Skeletal muscle tissue (tissue), 4 donors: ENCODE data around the gene COPS7A. TPM values are rescaled to one million over a fixed set of nuclear protein-coding genes. Genes with fewer than 3 reads are reported as not detected.

Source experiments
- H3K27ac ChIP-seq: one replicate; pipeline ENCODE4 v1.7.0; 2013; ENCODE audit warnings: mild to moderate bottlenecking, low read depth, low read length, inconsistent platforms
- H3K27me3 ChIP-seq, 3 donors: one replicate each; pipeline ENCODE4 v1.7.0; 2013; ENCODE audit warnings: low read length in 3 of 3; ENCODE audit not compliant: control insufficient read depth in 3 of 3, insufficient read depth in 3 of 3
- H3K36me3 ChIP-seq, 3 donors: one replicate each; pipeline ENCODE4 v1.7.0; 2013; ENCODE audit warnings: low read length in 3 of 3; ENCODE audit not compliant: control insufficient read depth in 3 of 3, insufficient read depth in 3 of 3
- H3K4me1 ChIP-seq, 3 donors: one replicate each; pipeline ENCODE4 v1.7.0; 2013; ENCODE audit warnings: low read length in 3 of 3, mild to moderate bottlenecking in 3 of 3; ENCODE audit not compliant: control insufficient read depth in 3 of 3, insufficient read depth in 3 of 3
- H3K4me3 ChIP-seq, 3 donors: one replicate each; pipeline ENCODE4 v1.7.0; 2013; ENCODE audit warnings: low read length in 3 of 3
- H3K9ac ChIP-seq, 3 donors: one replicate each; pipeline ENCODE4 v1.7.0; 2013; ENCODE audit warnings: low read length in 3 of 3, mild to moderate bottlenecking in 3 of 3, moderate library complexity in 2 of 3, low read depth in 1 of 3
- H3K9me3 ChIP-seq, 3 donors: one replicate each; pipeline ENCODE4 v1.7.0; 2013; ENCODE audit warnings: low read length in 3 of 3; ENCODE audit not compliant: control insufficient read depth in 3 of 3
- total RNA-seq: library from RNA; depleted of rRNA; stranded (reverse); fragments of >200 nt; gene quantifications from one replicate; pipeline ENCODE4 v1.2.3, GENCODE V29; 2014
- donor health status: Osteomylitis.

COPS7A gene
- total RNA-seq, 1 donor from 2014 or later: 30.8 TPM

GRCh38 chr12:6768437-6768914 is 44.6 kb downstream of the COPS7A start:
- Histone ChIP-seq H3K9me3 (no peaks in the 10 kb centered on the region), H3K9ac (peak overlapping the region; percentile 57 to 77 (median 68)), H3K36me3 (peaks cover 0 to 7% (median 2%) of the 10 kb centered on the region in 3 donors), H3K27ac (peak overlapping the region; percentile 69), H3K27me3 (peaks cover 0 to 5% (median 0%) of the 10 kb centered on the region in 3 donors), H3K4me1 (peaks cover 38 to 48% (median 46%) of the 10 kb centered on the region in 3 donors), H3K4me3 (peak overlapping the region; percentile 72 to 78 (median 75))

GRCh38 chr12:6768990-6769389 is 45.1 kb downstream of the COPS7A start:
- peak overlapping the region in 1 of 3 donors; percentile 68 for H3K9ac ChIP-seq
- no peaks in the 10 kb centered on the region for H3K9me3 ChIP-seq
- peaks cover 33 to 43% (median 41%) of the 10 kb centered on the region in 3 donors for H3K4me1 ChIP-seq
- H3K27ac ChIP-seq: no peak overlapping the region
- peaks cover 0 to 7% (median 2%) of the 10 kb centered on the region in 3 donors for H3K36me3 ChIP-seq
- H3K4me3 ChIP-seq: peak overlapping the region in 2 of 3 donors; percentile 72 to 75
- H3K27me3 ChIP-seq: peaks cover 0 to 5% (median 0%) of the 10 kb centered on the region in 3 donors

GRCh38 chr12:6769666-6770065 is 45.8 kb downstream of the COPS7A start:
- peaks cover 0 to 7% (median 2%) of the 10 kb centered on the region in 3 donors for H3K36me3 ChIP-seq

GRCh38 chr12:6770094-6770493 is 46.2 kb downstream of the COPS7A start:
- peaks cover 0 to 5% (median 0%) of the 10 kb centered on the region in 3 donors for H3K27me3 ChIP-seq
- H3K4me3 ChIP-seq: no peak overlapping the region
- H3K9me3 ChIP-seq: no peaks in the 10 kb centered on the region
- H3K27ac ChIP-seq: no peak overlapping the region
- no peak overlapping the region for H3K9ac ChIP-seq
- peaks cover 28 to 40% (median 31%) of the 10 kb centered on the region in 3 donors for H3K4me1 ChIP-seq
- peaks cover 0 to 7% (median 2%) of the 10 kb centered on the region in 3 donors for H3K36me3 ChIP-seq

More at GRCh38 chr12:6769666-6770065, 45.8 kb downstream of the COPS7A start:
- Histone ChIP-seq H3K4me1 (peaks cover 30 to 42% (median 34%) of the 10 kb centered on the region in 3 donors), H3K27me3 (peaks cover 0 to 5% (median 0%) of the 10 kb centered on the region in 3 donors), H3K9me3 (no peaks in the 10 kb centered on the region), H3K4me3 (no peak overlapping the region), H3K27ac (no peak overlapping the region), H3K9ac (no peak overlapping the region)

DNA sequence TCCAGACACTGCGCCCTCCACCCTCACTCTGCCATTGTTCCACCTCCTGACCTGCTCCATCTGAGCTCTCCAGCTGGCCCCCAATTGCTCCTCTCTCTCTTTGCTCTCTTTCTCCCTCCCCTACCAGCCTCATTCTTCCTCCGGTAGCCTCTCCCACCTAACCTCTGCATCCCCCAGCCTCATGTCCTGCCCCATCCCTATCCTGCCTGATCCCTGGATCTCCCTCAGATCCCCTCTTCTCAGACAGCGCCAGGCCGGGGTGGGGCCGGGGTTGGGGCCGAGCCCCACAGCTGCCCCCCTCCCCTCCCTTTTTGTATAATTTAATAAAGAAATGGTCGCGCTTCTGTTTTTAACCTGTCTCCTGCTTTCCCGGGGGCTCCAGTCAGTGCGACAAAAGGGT is 46.8 kb downstream of the COPS7A start:
- H3K4me3 ChIP-seq: no peak overlapping the region
- H3K27me3 ChIP-seq: peaks cover 0 to 3% (median 0%) of the 10 kb centered on the region in 3 donors
- H3K4me1 ChIP-seq: peaks cover 23 to 35% (median 26%) of the 10 kb centered on the region in 3 donors
- H3K9me3 ChIP-seq: no peaks in the 10 kb centered on the region
- no peak overlapping the region for H3K27ac ChIP-seq
- peaks cover 0 to 7% (median 2%) of the 10 kb centered on the region in 3 donors for H3K36me3 ChIP-seq
- no peak overlapping the region for H3K9ac ChIP-seq

- Histone ChIP-seq H3K4me1 (peaks cover 22 to 31% (median 22%) of the 10 kb centered on the region in 3 donors), H3K27ac (no peak overlapping the region), H3K36me3 (peaks cover 0 to 7% (median 2%) of the 10 kb centered on the region in 3 donors), H3K4me3 (no peak overlapping the region), H3K27me3 (no peaks in the 10 kb centered on the region), H3K9me3 (no peaks in the 10 kb centered on the region), H3K9ac (no peak overlapping the region)
These were observed 47.2 kb downstream of the COPS7A start for GRCh38 chr12:6771091-6771495.

- peaks cover 22 to 31% (median 22%) of the 10 kb centered on the region in 3 donors for H3K4me1 ChIP-seq
- no peaks in the 10 kb centered on the region for H3K9me3 ChIP-seq
- H3K27me3 ChIP-seq: no peaks in the 10 kb centered on the region
- no peak overlapping the region for H3K9ac ChIP-seq
- H3K4me3 ChIP-seq: no peak overlapping the region
- H3K36me3 ChIP-seq: peaks cover 0 to 7% (median 2%) of the 10 kb centered on the region in 3 donors
- H3K27ac ChIP-seq: no peak overlapping the region
These were observed 47.9 kb downstream of the COPS7A start for GRCh38 chr12:6771509-6772330.

DNA sequence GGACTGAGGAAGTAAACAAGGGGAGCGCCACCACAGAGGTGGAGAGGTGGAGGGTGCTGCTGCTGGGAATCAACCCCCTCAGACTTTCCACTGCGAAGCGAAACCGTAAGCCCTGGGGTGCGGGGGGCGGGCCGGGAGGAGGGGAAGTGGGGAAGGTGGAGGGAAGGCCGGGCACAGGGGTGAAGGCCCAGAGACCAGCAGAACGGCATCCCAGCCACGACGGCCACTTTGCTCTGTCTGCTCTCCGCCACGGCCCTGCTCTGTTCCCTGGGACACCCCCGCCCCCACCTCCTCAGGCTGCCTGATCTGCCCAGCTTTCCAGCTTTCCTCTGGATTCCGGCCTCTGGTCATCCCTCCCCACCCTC is 48.5 kb downstream of the COPS7A start, which contains the start of gene LAG3:
Gene LAG3 (plus strand): TSS at position 190 of the 365 bp plus-strand sequence. CDS start 333 bp downstream, outside the sequence.
- H3K4me3 ChIP-seq: no peak within 1 kb of the TSS
- H3K27me3 ChIP-seq: no peaks in the 10 kb centered on the region
- H3K36me3 ChIP-seq: peaks cover 0 to 7% (median 2%) of the 10 kb centered on the region in 3 donors
- H3K9me3 ChIP-seq: no peaks in the 10 kb centered on the region
- H3K27ac ChIP-seq: no peak within 1 kb of the TSS
- H3K4me1 ChIP-seq: peaks cover 22 to 31% (median 22%) of the 10 kb centered on the region in 3 donors
- no peak within 1 kb of the TSS for H3K9ac ChIP-seq

DNA sequence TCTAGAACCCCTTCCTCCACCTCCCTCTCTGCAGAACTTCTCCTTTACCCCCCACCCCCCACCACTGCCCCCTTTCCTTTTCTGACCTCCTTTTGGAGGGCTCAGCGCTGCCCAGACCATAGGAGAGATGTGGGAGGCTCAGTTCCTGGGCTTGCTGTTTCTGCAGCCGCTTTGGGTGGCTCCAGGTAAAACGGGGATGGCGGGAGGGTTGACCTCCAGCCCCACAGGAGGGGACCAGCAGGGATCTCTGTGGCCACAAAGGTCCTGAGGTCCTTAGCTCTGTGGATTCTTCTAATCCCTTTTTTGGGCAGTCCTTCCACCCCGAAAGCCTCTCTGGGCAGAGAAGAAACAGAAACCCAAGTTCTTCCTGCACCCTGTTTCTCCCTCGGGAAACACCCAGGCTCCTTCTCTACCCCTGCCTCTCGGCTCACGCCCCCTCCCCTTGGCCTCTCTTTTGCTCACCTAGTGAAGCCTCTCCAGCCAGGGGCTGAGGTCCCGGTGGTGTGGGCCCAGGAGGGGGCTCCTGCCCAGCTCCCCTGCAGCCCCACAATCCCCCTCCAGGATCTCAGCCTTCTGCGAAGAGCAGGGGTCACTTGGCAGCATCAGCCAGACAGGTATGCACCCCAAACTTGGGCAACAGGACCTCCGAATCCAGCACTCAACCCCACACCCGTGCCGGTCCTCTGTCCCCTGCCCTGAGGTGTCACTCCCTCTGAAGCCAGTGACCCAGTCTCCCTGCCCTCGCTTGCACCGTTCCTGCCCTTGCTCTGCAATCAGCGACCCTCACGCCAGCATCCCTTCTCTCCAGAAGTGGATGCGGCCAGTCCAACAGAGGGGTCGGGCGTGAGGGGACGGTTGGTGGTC is 49.1 kb downstream of the COPS7A start:
- Histone ChIP-seq H3K9me3 (no peaks in the 10 kb centered on the region), H3K4me1 (peaks cover 19 to 29% (median 23%) of the 10 kb centered on the region in 3 donors), H3K4me3 (no peak overlapping the region), H3K36me3 (peaks cover 0 to 7% (median 2%) of the 10 kb centered on the region in 3 donors), H3K9ac (no peak overlapping the region), H3K27ac (no peak overlapping the region), H3K27me3 (no peaks in the 10 kb centered on the region)
